GM19099 (cell line): Measurements from ENCODE around the gene SPECC1.

Experiments used
- POLR2A ChIP-seq: IDR thresholded peaks from 3 replicates; pipeline ENCODE4 v1.6.1; 2011; ENCODE audit warnings: low read depth; ENCODE audit not compliant: insufficient read length; ENCODE audit errors: extremely low read depth

The SPECC1 gene

DNA sequence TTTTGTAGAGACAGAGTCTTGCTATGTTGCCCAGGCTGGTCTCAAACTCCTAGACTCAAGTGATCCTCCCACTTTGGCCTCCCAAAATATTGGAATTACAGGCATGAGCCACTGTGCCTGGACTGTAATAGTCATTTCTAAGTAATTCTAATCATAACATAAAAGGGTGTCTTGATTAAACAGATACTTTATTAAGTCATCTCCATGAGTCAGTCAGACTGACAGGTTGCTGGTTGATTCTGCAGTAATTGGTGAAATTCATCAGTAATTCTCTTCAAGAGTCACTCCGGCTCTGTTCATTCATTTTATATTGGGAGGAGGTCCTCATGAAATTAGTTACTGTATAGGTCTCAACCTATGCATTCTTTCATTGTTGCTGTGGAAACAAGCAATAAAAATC, 85.6 kb downstream of the SPECC1 start:
- no peak for TF ChIP-seq POLR2A

DNA sequence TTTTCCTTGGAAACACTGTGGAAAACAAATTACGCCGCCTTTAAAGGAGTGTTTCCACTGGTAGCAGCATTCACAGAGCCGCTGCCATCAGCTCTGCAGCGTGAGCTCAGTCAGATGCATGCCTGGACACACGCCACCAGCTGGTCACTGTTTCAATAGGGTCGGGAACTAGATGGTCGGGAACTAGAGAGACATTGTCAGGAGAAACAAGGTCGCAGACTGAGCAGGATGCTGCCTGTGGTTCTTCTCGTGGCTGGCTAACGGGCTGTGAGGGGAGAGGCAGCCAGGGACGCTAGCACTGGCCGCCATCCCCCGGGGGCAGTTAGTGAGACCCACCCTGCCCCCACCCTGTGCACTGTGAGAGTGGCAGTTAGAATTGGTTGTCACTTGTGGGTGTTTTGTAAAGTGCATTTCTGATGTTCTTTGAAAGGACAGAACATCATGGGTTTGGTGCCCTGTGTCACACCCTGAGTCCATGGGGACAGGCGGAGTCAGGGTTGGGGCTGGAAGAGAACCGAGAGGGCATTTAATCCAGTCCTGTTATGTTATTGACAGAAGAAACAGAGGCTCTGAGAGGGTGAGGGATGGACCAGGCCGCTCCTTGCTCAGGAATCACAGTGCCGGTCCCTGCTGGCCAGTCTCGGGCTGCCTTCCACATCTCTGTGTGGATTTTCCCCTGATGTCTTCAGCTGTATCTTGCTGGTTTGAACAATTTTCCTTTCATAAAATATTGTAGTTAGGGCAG, 86.3 kb downstream of the SPECC1 start:
- no peak for TF ChIP-seq POLR2A

DNA sequence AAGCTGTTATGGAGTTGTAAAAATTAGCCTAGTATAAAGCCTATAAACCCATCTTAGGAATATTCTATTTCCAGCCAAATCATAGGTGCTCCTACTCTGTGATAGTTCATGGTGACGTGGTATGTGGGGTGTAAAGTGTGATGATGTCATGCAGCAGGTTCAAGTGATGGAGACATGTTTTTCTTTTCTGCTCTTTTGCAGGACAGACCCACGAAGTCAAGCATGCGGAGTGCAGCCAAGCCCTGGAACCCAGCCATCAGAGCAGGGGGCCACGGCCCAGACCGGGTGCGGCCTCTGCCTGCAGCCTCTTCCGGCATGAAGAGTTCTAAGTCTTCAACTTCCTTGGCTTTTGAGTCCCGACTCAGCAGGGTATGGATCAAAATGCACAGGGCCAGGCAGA, 87.3 kb downstream of the SPECC1 start:
- TF ChIP-seq POLR2A = no peak

DNA sequence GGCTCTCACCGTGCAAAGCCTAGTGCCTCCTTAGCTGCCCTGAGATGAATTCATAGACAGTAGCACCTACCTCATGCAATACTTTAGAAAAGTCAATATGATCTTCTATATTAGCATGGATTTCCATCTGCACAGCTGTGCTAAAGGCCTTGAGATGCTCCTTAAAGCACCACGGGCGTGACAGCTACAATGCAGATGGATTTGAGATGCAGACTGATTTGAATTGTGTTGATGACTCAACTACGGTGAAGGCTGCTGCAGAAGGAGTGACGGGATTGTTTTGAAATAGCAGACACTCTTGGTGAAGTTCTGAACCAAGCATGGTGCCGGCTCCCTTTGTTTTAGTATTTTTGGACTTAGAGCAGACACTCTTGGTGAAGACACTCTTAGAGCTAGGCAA, 88.2 kb downstream of the SPECC1 start:
- TF ChIP-seq POLR2A = no peak

DNA sequence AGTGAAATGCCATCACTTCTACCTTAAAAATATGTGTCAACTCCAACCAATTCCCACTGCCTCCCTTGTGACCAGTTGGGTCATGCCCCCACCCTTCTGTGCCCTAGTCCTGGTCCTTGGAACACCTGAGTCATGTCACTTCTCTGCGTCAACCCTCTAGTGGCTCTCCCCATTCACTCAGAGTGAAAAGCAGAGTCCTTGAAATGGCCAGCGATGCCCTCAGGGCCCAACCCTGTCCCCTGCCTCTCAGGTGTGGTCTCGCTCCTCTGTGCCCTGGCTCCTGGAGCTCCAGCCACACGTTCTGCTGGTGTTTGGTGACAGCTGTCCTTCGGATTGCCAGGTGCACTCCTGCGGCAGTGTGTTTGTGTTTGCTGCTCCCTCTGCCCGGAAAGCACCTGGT, 89.2 kb downstream of the SPECC1 start:
- no peak for TF ChIP-seq POLR2A

DNA sequence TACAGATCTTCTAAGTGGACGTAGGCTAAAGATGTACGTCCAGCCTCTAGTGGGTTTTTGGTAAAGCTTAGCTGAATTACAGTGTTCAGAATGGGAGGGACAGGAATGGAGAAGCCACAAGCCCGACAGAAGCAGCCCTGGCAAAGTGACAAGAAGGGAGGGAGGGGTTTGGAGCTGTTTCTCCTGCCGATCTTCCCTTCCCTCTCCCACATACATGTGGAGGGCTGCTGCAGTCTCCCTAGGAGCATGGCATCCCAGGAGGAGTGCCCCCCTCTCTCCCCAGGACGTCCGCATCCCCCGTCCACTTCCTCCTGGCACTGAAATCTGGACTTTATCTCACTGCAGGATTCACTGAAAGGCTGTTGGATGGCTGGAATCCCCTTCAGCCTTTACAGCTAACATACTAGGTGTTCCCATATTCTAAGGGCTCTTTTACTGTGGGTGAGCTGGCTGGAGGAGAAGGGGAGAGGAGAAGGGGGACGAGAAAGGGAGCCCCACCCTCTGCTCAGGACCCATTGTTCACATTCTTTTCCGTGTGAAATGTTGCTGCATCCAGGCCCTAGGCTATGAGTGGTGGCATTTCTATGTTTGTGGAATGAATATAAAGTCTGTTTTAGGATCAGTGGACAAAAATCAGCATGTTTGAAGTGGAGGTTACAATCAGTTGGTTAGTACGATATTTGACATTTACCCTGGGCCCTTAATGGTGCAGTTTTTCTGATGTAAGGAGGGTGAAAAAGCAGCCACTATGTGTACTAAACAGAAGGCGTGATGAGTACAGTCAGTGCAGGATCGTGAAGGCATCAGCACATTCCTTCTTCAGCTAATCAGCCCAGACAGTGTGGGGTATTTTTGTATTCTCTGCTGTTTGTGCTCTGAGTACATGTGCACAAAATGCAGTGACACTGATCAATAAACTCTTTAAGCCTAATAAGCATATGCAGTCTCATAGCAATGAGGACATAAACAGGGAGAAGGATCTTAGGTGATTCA, 94.6 kb downstream of the SPECC1 start:
- TF ChIP-seq POLR2A = no peak

DNA sequence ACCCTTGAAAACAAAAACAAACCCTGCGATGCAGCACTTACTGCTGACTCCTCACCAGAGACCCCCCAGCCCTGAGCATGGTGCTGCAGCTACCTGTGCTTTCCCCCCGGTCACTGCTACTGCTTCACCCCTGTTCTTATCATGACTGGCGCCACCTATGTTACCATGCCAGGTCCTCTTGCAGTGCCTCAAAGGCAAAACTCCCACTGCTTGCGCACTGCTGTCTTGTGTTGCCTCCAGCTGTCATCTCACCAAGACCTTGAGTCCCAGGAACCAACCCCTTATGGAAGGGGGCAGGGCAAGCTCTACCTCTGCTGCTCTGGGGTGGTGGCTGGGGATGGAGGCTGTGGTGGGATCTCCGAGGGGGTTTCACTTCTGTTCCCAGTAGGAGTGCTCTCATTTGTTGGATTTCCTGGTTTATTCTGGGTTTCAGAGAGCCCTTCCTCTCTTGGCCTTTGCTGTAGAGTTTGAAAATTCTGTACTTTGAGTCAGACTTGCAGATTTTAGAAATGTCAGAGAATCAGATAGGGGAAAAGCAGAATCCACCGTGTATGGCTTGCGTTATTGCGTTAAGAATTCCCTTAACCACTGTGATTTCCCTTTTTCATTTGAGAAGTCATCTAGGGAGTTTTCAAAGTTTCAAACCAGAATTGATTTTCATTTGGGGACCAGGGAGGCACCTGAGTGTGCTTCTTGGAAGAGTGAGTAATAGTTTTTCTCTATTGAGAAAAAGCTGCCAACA, 96.6 kb downstream of the SPECC1 start:
- TF ChIP-seq POLR2A = no peak

DNA sequence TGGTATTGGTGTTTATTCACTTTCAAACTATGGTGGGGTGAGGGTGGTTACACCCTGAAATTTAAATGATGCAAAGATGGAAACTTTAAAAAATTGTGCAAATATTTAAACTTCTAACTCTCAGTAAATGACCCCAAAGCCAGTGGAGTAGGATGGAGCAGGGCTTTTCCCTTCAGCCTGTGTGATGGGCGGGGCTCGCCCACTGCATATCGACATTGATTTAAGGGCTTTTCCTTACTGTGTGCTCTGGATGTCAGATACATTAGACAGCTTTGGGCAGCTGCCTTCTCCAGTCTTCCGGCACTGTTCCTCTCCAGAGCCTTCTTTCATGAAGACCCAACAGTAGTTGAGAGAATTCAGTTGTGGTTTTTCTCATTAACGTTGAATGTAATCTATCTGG, 99.9 kb downstream of the SPECC1 start:
- no peak for TF ChIP-seq POLR2A

DNA sequence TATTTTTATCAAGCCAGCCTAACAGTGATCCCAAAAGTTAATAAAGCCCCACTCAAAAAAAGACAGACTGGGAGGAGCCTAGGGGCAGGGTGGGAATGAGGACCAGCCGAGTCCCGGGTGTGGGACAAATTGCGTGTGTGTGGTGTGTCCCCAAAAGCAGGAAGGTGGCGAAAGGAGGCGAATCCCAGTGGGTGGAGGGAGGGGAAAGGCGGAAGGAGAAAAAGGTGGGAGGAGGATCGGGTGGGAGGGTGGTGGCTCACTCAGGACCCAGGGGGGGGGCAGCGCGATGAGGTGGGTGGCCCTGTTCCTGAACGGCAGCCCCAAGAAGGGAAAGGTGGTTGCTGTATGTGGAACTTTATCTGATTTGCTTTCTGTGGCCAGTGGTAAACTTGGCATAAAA, 102.4 kb downstream of the SPECC1 start:
- no peak for TF ChIP-seq POLR2A

DNA sequence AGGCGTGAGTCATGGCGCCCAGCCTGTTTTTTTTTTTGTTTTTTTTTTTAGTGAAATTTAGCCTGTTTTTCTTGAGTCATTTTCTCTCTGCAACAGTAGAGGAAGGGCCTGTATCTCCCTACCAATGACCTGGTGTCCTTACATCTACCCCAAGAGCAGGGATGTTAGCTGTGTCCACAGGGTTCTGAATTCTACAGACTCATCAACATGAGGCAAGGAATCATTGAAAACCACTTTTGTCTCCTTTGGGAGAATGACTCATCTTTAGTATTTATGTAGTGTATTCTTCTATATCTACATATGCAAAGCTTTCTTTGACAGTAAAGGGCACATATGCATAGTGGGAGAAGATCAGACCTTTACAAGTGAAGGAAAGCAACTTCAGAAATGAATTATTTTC, 105.3 kb downstream of the SPECC1 start:
- TF ChIP-seq POLR2A = no peak

DNA sequence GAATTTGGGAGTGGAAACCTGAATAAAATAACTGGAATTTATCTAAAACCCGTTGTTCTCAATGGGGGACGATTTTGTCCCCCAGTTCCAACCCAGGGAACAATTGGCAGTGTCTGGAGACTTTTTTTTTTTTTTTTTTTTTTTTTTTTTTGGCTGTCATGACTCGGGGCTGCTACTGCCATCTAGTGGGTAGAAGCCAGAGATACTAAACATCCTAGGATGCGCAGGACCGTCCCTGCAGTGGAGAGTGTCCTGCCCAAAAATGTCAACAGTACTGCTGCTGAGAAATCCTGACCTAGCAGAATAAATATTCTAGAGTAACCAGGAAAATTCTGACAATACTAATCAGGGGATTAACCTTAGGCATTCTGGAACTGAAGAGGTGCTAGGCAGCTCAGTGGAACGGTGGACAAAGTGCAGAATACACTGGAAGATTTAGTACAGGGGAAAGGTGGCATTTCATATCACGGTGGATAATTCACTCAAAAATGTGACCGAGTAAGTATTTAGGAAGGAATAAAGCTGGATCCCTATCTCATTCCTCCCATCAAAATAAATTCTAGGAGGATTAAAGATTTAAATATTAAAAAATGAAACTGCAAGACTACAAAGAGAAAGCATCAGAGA, 107.6 kb downstream of the SPECC1 start:
- TF ChIP-seq POLR2A = no peak

DNA sequence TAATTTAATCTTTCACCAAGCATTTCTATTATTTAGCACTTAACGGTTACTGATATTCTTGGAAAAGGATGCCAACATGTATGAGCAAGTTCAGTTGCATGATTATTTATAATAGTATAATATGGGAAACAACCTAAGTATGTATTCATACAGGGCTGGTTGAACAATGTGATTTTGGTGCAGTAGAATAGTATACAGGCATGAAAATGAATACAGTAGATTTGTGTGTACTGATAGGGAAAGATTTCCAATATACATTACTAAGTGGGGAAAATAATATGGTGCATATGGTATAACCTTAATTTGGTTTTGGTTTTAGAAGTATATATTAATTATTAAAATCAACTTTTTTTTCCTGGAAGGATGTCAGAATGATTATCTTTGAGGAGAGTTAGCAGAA, 109.1 kb downstream of the SPECC1 start:
- TF ChIP-seq POLR2A = no peak

DNA sequence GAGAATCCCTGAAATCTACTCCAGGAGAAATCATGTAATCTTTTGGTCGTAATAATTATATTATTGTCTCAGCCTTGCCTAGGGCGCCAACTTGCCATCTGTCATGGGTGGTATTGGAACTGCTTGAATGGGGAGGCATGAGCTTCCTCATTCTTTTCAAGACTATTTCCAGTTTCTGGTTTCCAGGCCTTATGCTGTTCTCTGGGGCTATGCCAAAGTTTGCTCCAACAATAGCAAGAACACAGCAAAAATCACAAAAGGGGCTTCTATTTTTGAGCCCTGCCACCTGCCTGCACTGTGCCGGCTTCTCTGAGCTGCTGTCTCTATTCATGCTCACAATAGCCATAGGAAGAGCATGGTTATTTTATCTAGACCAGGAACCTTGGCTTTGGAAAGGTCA, 111.7 kb downstream of the SPECC1 start:
- TF ChIP-seq POLR2A = no peak

DNA sequence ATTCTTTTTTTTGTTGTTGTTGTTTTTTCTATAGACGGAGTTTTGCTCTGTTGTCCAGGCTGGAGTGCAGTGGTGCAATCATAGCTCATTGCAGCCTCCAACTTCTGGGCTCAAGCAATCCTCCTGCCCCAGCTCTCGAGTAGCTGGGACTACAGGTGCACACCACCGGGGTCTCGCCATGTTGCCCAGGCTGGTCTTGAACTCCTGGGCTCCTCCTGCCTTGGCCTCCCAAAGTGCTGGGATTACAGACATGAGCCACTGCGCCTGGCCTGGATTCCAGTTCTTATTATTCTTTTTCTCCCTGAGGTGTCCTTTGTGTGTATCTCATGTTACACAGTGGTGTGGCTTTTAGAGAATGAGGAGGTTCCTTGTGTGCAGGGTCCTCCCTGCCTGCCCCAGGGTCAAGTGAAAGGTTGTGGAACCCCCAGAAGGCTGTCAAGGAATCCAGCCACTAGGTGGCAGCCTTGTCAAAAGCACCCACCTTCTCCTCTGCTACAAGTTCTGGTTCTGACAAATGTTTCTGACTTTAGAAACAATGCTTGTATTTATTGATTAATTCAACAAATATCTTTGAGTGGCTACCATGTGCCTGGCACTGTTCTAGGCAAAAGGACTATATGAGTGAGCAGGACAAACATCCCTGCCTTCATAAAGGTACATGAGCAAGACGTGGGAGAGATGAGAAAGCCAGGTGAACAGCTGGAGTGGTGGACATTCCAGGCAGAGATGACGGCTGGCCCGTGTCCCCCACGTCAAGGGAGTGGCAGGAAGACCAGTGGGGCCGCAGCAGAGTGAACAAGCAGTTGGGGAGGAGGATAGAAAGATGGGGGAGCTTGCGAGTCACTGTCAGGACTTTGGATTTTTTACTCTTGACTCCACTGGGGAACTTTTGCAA, 112.4 kb downstream of the SPECC1 start:
- TF ChIP-seq POLR2A = no peak

DNA sequence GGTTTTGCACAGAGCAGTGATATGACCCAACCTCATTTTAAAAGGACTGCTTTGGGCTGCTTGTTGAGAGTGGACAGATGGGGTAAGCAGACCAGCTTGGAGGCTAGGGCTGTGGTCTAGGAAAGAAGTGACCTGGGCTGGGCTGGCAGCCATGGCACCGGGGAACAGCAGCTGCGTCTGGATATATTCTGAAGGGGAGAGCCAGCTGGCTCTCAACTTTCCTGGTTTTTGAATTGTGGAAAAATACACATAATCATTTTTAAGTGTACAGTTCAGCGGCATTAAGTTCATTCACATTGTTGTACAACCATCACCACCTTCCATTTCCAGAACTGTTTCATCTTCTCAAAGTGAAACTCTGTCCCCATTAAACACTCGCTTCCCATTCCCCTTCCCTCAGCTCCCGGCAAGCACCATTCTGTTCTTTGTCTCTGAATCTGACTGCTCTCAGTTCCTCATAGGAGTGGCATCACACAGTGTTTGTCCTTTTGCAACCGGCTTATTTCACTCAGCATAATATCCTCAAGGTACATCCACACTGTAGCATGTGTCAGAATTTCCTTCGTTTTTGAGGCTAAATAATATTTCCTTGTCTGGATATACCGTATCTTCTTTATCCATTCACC, 113.2 kb downstream of the SPECC1 start:
- no peak for TF ChIP-seq POLR2A
